GM10248 (cell line): ENCODE results near the gene ZBTB32.
A peak's percentile ranks its signal among the peaks of the same experiment; 100 is the strongest.
"Not testable (repeated sequence)": the region's sequence is repeated elsewhere in the genome, so short reads cannot be mapped to it uniquely, and the experiment has no call there.

Experiments used
- CTCF ChIA-PET: fragments of 300-600 bp; sonication (Branson Sonifier 250); formaldehyde crosslinking; extraction: SDS; loops from one replicate; lab custom pipeline; 2021; ENCODE audit warnings: antibody characterized with exemption; lab: Yijun Ruan, JAX
- POLR2A ChIA-PET: fragments of 350-650 bp; sonication (Branson Sonifier 250); formaldehyde crosslinking; extraction: SDS; loops from one replicate; lab custom pipeline; 2020; ENCODE audit warnings: antibody characterized with exemption; lab: Yijun Ruan, JAX
- DNase-seq: peaks from one replicate; pipeline ENCODE4 v3.0.0; 2012; ENCODE audit errors: extremely low spot score
- TF ChIP-seq, protein P1 (sequence below): IDR thresholded peaks from 2 replicates; pipeline ENCODE4 v1.5.1; 2012; ENCODE audit warnings: mild to moderate bottlenecking, low read depth; ENCODE audit errors: extremely low read depth, missing control alignments, control extremely low read depth

Gene ZBTB32

DNA sequence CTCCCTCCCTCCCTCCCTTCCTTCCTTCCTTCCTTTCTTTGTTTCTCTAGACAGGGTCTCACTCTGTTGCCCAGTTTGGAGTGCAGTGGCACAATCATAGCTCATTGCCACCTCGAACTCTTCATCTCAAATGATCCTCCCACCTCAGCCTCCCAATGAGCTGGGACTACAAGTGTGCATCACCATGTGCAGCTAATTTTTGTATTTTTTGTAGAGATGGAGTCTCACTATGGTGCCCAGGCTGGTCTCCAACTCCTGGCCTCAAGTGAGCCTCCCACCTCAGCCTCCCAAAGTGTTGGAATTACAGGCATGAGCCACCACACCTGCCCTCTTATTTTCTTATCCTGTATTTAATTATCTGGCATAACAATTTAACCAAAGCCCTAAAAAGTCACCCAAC, 33.7 kb upstream of the ZBTB32 start:
- ChIA-PET POLR2A (no interaction called here), CTCF (no interaction called here)

DNA sequence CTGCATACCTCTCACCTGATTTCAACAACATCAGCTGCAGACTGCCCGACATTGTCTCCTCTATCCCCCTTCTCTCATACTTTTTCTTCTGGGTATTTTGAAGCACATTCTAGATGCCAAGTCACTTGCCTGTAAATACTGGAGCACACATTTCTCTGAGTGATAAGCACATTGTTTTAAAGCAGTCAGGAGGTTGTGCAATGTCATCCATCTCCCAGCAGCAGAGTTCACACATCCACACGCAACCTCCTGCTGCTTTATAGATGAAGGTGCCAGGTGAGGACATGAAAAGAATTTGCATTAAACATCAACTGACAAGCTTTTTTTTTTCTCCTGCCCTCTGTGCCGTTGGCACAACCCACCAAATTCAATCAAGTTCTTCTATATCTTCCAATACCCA, 32.5 kb upstream of the ZBTB32 start:
- TF ChIP-seq, protein P1, sequence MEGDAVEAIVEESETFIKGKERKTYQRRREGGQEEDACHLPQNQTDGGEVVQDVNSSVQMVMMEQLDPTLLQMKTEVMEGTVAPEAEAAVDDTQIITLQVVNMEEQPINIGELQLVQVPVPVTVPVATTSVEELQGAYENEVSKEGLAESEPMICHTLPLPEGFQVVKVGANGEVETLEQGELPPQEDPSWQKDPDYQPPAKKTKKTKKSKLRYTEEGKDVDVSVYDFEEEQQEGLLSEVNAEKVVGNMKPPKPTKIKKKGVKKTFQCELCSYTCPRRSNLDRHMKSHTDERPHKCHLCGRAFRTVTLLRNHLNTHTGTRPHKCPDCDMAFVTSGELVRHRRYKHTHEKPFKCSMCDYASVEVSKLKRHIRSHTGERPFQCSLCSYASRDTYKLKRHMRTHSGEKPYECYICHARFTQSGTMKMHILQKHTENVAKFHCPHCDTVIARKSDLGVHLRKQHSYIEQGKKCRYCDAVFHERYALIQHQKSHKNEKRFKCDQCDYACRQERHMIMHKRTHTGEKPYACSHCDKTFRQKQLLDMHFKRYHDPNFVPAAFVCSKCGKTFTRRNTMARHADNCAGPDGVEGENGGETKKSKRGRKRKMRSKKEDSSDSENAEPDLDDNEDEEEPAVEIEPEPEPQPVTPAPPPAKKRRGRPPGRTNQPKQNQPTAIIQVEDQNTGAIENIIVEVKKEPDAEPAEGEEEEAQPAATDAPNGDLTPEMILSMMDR, result no peak
- POLR2A ChIA-PET, result no interaction called here
- DNase-seq, result no peak
- CTCF ChIA-PET, result interaction anchor here (0.8 kb wide), 1 partner anchor 21 kb away, joined by 3 read pairs; no protein-coding TSS in a partner anchor

More for the DNA sequence above, 33.7 kb upstream of the ZBTB32 start:
- TF ChIP-seq, protein P1, result no peak
- no peak for DNase-seq

DNA sequence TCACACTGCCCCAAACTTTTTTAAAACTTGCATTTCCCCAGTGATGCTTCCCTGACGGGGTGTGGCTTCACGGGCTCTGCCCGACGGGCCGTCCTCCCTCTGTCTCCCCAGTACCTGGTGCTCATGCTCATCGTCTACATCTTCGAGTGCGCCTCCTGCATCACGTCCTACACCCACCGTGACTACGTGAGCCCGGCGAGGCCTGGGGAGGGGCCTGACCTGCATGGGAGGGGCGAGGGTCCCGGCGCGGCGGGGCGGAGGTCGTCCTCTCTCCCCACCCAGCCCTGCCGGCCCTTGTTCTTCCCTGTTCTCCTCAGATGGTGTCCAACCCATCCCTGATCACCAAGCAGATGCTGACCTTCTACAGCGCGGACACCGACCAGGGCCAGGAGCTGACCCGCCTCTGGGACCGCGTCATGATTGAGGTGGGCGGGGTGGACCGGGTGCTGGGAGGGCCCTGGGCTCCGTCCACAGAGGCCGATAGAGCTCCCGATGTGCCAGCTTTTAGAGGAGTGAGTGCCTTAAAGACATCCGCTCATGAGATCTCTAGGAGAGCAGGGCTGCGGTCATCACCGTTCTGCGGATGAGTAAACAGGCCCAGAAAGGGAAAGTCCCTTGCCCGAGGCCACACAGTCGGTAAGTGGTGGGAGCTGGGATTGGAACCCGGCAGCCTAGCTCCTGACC, 31.1 kb upstream of the ZBTB32 start:
- CTCF ChIA-PET, result interaction anchor here (0.8 to 2.5 kb wide), 9 partner anchors 9 to 42 kb away, joined by 3 to 8 read pairs (median 4); partner anchors contain the start of gene COX6B1
- DNase-seq, result peak; percentile 77
- POLR2A ChIA-PET, result interaction anchor here (0.5 to 1.1 kb wide), 4 partner anchors 11 to 204 kb away, joined by 3 to 5 read pairs (median 4); partner anchors contain the start of gene COX6B1
- TF ChIP-seq, protein P1, result no peak

DNA sequence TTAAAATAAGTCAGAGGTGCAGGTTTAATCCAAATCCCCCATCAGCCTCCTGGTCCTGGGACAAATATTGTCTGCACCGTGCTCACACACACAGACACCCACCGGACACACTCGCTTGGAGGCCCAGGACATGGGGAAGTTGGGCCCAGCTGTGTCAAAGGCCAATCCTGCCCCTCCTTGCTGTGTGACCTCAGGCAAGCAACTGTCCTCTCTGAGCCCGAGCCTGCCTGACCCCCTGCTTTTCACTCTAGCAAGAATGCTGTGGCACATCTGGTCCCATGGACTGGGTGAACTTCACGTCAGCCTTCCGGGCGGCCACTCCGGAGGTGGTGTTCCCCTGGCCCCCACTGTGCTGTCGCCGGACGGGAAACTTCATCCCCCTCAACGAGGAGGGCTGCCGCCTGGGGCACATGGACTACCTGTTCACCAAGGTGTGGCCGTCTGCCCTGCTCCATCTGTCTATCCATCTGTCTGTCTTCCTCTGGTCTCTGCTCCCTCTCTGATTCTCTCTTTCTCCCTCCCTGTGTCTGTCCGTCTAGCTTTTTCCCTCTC, 28.7 kb upstream of the ZBTB32 start:
- POLR2A ChIA-PET, result no interaction called here
- TF ChIP-seq, protein P1, result no peak
- no peak for DNase-seq
- CTCF ChIA-PET, result interaction anchor here (0.9 to 2.5 kb wide), 3 partner anchors 19 to 39 kb away, joined by 4 to 8 read pairs (median 5); no protein-coding TSS in a partner anchor

DNA sequence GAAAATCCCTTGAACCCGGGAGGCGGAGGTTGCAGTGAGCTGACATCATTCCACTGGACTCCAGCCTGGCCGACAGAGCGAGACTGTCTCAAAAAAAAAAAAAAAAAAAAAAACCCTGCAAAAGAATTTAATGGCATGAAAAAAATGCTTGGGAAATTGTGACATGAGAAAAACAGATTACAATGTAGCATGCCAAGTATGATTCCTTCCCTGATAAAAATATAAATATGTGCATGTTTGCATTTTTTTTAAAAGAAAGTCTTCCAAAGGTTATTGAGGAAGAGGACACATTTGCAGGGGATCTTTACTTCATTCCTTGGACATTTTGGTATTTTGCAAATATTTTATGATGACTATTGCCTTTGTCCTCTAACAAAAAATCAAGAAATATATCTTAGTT, 14.5 kb upstream of the ZBTB32 start:
- TF ChIP-seq, protein P1, result no peak
- ChIA-PET CTCF (interaction anchor here (1.4 to 1.5 kb wide), 2 partner anchors 25 to 179 kb away, joined by 3 read pairs; partner anchors contain the start of gene APLP1), POLR2A (no interaction called here)
- no peak for DNase-seq

DNA sequence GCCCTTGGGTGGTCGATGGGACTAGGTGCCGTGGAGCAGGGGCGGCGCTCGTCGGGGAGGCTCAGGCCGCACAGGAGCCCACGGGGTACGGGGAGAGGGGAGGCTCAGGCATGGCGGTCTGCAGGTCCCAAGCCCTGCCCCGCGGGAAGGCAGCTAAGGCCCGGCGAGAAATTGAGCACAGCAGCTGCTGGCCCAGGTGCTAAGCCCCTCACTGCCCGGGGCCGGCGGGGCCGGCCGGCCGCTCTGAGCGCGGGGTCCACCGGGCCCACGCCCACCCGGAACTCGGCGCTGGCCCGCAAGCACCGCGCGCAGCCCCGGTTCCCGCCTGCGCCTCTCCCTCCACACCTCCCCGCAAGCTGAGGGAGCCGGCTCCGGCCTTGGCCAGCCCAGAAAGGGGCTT, 13.3 kb upstream of the ZBTB32 start:
- CTCF ChIA-PET, result interaction anchor here (2.5 kb wide), 1 partner anchor 22 kb away, joined by 23 read pairs; no protein-coding TSS in a partner anchor
- DNase-seq, POLR2A ChIA-PET: not testable (repeated sequence)
